GM12874 (cell line): Measurements from ENCODE around the gene ANP32E.

Source experiments
- TF ChIP-seq, protein P1 (sequence below): IDR thresholded peaks from 2 replicates; pipeline ENCODE4 v1.5.1; 2011; ENCODE audit warnings: low read depth, mild to moderate bottlenecking, control low read depth, low read length, moderate library complexity; ENCODE audit not compliant: insufficient read depth

Gene ANP32E

DNA sequence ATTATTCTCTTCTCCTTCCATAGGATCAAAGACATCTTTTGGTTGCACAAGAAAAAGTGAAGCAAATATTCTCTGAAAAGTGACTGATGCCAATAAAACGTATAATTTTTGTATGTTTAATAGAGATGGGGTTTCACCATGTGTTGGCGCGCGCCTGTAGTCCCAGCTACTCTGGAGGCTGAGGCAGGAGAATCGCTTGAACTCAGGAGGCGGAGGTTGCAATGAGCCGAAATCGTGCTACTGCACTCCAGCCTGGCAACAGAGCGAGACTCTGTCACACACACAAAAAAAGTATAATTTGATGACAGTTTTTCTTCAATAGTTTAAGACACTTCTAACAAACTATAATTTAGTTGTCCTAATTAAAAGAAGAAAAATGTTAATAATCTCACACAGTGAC lies 23.8 kb downstream of the ANP32E start:
- TF ChIP-seq, protein P1, sequence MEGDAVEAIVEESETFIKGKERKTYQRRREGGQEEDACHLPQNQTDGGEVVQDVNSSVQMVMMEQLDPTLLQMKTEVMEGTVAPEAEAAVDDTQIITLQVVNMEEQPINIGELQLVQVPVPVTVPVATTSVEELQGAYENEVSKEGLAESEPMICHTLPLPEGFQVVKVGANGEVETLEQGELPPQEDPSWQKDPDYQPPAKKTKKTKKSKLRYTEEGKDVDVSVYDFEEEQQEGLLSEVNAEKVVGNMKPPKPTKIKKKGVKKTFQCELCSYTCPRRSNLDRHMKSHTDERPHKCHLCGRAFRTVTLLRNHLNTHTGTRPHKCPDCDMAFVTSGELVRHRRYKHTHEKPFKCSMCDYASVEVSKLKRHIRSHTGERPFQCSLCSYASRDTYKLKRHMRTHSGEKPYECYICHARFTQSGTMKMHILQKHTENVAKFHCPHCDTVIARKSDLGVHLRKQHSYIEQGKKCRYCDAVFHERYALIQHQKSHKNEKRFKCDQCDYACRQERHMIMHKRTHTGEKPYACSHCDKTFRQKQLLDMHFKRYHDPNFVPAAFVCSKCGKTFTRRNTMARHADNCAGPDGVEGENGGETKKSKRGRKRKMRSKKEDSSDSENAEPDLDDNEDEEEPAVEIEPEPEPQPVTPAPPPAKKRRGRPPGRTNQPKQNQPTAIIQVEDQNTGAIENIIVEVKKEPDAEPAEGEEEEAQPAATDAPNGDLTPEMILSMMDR, result no peak

- TF ChIP-seq, protein P1, result no peak
Observed at GRCh38 chr1:150210706-150211105, 25.2 kb downstream of the ANP32E start.

GRCh38 chr1:150210091-150210490 lies 25.8 kb downstream of the ANP32E start:
- TF ChIP-seq, protein P1, result no peak

DNA sequence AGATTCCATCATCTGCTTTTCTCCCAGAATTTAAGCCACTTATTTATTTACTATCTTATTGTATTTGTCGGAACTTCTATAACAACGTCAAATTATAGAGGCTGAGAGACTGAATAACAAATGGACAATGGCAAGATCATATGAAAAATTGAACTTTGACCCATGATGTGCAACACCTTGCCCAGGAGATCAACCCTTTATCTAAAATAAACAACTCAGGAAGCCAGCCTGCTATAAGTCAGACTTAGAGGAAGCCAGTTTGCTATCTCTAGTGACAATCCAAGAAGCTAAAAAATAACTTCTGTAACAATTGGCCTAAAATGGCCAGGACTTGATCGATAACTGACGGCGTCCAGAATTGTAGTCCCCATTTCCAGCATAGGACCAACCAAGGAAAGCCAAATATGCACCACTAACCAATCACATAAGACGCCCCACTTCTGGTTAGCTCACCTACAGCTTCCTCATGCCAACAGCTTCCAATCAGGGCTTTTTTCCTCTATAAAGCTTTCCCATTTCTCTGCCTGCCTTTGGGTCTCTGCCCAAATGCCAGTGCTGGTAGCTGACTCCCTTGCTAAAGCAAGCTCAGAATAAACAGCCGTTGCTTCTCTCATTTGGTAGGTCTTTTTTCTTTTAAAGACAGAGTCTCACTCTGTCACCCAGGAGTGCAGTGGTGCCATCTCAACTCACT lies 28.5 kb downstream of the ANP32E start:
- TF ChIP-seq, protein P1, result no peak

DNA sequence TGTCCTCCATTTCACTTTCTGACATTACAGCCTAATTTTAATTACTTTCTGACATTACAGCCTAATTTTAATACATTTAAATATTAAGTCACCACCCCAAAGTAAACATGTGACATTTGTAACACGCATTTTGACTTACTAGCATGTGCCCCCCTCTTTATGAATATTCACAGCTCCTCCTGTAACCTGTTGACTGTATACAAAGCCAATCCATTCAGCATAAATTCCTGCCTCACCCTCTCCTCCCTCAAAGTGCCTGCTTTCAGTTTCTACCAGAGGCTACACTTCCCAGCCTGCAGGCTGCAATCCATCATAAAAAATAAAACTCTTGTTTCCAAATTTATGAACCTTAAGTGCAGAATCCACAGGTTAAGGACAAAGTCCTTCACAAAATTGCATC lies 39.5 kb downstream of the ANP32E start:
- TF ChIP-seq, protein P1, result no peak

DNA sequence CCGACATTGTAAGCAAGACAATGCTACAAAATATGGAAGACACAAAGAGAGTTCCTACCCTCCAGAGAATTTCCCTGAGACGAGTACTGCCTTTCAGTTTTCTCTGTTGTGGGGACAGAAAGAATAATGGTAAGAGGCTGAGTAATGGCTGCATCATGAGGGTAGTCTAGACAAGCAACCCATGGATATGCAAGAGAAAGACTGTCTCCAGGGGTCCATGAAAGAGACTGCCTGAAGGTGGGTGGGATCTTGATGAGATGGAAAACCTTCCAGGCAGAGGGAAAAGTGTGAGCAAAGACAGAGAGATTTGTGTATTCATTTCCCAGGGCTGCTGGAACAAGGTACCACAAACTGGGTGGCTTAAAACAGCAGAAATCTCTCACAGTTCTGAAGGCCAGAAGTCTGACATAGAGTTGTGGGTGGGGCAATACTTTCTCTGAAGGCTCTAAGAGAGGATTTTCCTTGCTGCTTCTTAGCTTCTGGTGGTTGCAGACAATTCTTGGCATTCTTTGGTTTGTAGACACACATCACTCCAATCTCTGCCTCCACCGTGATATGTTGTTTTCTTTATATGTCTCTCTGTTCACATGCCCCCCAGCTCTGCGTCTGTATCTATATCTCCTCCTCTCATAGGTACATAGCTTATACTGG lies 41.4 kb downstream of the ANP32E start:
- TF ChIP-seq, protein P1, result no peak

GRCh38 chr1:150192012-150192411 lies 43.9 kb downstream of the ANP32E start:
- TF ChIP-seq, protein P1, result no peak
